ENCODE measurements around the gene TENM3. TPM values are rescaled to one million over a fixed set of nuclear protein-coding genes. Genes with fewer than 3 reads are reported as not detected.

Gene TENM3
- total and polyA plus RNA-seq, 7 experiments from 2014 or later: not detected

DNA sequence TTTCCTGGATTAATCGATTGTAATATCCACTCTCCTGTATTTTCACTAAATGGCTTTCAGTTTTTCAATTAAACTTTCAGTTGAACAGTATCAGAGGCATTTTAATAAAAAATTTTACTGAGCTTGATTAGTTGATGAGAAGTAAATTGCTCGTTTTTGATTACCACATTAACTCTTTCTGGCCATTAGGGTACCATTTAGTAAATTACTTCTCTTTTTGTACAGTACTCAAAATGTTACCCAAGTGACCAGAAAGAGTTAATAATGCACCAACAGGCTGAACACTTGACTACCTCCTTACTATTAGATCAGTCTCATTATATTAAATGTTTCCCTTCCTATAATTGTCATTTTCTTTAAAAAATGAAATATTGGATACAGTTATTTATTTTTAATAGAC is 289.2 kb downstream of the TENM3 start:
- POLR2A ChIA-PET: no interaction called here
- ATAC-seq: no peak
- intact Hi-C loops (cut with micrococcal nuclease): no loop called here
- Histone ChIP-seq H3K4me1 (ENCODE audit: control insufficient read depth in 2 of 2, insufficient read depth in 2 of 2, low read length in 2 of 2) (no peaks in the 10 kb centered on the region), H3K4me3 (ENCODE audit: low read length) (no peak overlapping the region), H3K27ac (ENCODE audit: low read depth, low read length) (no peak overlapping the region), H3K27me3 (ENCODE audit: control insufficient read depth in 2 of 2, insufficient read depth in 2 of 2, low read length in 2 of 2) (no peaks in the 10 kb centered on the region), H3K36me3 (ENCODE audit: control insufficient read depth in 2 of 3, insufficient read depth in 3 of 3, low read length in 3 of 3) (no peaks in the 10 kb centered on the region), H3K9me3 (ENCODE audit: control insufficient read depth in 2 of 3, low read length in 3 of 3) (no peaks in the 10 kb centered on the region)
- no peaks in the 10 kb centered on the region for H3K36me3 Mint-ChIP-seq
- peaks cover 0 to 20% (median 4%) of the 10 kb centered on the region in 5 donors for H3K27me3 Mint-ChIP-seq
- no peak overlapping the region for H3K27ac Mint-ChIP-seq
- CTCF ChIA-PET: no interaction called here
- H3K9me3 Mint-ChIP-seq: no peaks in the 10 kb centered on the region
- no peak for DNase-seq
- H3K4me1 Mint-ChIP-seq: no peaks in the 10 kb centered on the region
- no peak overlapping the region for H3K4me3 Mint-ChIP-seq

DNA sequence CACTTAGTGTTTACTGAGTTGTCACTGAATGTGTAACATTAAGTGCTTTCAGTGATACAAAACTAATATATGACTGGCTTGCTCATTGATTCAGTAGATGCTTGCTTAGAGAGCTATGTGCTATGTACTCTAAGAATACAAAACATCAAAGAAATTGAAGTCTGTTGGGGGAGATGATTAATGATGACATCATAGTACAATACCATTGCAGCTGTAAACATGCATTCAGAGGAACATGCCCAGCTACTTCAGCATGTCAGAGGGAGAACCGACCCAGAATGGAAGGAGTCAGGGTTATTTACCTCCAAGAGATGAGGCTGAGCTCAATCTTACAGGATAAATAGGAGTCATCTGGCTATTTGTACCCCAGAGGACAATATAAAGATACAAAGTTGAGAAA is 290.8 kb downstream of the TENM3 start:
- Mint-ChIP-seq H3K4me3 (no peak overlapping the region), H3K36me3 (no peaks in the 10 kb centered on the region), H3K4me1 (no peaks in the 10 kb centered on the region), H3K9me3 (no peaks in the 10 kb centered on the region), H3K27ac (no peak overlapping the region), H3K27me3 (peaks cover 0 to 16% (median 4%) of the 10 kb centered on the region in 5 donors)
- H3K4me1 ChIP-seq (ENCODE audit: control insufficient read depth in 2 of 2, insufficient read depth in 2 of 2, low read length in 2 of 2): no peaks in the 10 kb centered on the region
- no peaks in the 10 kb centered on the region for H3K36me3 ChIP-seq (ENCODE audit: control insufficient read depth in 2 of 3, insufficient read depth in 3 of 3, low read length in 3 of 3)
- POLR2A ChIA-PET: no interaction called here
- ATAC-seq: no peak
- no peak overlapping the region for H3K27ac ChIP-seq (ENCODE audit: low read depth, low read length)
- no peak overlapping the region for H3K4me3 ChIP-seq (ENCODE audit: low read length)
- intact Hi-C loops (cut with micrococcal nuclease): no loop called here
- H3K27me3 ChIP-seq (ENCODE audit: control insufficient read depth in 2 of 2, insufficient read depth in 2 of 2, low read length in 2 of 2): no peaks in the 10 kb centered on the region
- DNase-seq: no peak
- H3K9me3 ChIP-seq (ENCODE audit: control insufficient read depth in 2 of 3, low read length in 3 of 3): no peaks in the 10 kb centered on the region
- CTCF ChIA-PET: no interaction called here

DNA sequence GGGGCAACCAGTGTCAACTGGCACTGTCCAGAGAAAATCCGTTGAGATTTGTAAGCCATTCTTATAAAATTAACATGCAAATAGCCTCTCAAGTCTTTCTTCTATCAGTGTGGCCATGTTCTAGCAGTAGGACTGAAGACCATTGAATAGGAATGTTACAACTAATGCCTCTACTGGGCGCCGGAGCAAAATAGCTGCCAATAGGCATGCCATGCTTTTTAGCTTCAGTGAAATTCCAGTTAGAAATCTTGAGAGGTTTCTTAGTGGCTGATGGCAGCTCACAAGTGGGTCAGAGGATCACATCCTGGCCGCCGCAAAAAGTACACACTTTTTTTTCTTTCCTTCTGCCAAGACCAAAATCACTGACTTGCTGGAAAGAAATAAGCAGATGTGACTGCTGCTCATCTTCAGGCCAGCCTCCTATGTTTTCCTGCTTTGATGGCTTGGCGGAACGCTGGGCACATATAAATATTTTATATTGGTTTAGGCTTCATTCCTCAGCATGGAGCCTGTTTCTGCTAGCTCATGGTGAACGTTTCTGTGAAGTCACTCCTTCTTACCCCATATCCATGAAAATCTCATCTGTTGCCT is 293.1 kb downstream of the TENM3 start:
- Histone ChIP-seq H3K27ac (ENCODE audit: low read depth, low read length) (no peak overlapping the region), H3K36me3 (ENCODE audit: control insufficient read depth in 2 of 3, insufficient read depth in 3 of 3, low read length in 3 of 3) (no peaks in the 10 kb centered on the region), H3K4me1 (ENCODE audit: control insufficient read depth in 2 of 2, insufficient read depth in 2 of 2, low read length in 2 of 2) (no peaks in the 10 kb centered on the region), H3K4me3 (ENCODE audit: low read length) (no peak overlapping the region), H3K9me3 (ENCODE audit: control insufficient read depth in 2 of 3, low read length in 3 of 3) (no peaks in the 10 kb centered on the region), H3K27me3 (ENCODE audit: control insufficient read depth in 2 of 2, insufficient read depth in 2 of 2, low read length in 2 of 2) (no peaks in the 10 kb centered on the region)
- ATAC-seq (no peak), DNase-seq (no peak)
- ChIA-PET POLR2A (no interaction called here), CTCF (no interaction called here)
- intact Hi-C loops (cut with micrococcal nuclease): no loop called here
- Mint-ChIP-seq H3K36me3 (no peaks in the 10 kb centered on the region), H3K4me3 (no peak overlapping the region), H3K27me3 (peaks cover 0 to 8% (median 0%) of the 10 kb centered on the region in 5 donors), H3K4me1 (no peaks in the 10 kb centered on the region), H3K9me3 (no peaks in the 10 kb centered on the region), H3K27ac (no peak overlapping the region)

DNA sequence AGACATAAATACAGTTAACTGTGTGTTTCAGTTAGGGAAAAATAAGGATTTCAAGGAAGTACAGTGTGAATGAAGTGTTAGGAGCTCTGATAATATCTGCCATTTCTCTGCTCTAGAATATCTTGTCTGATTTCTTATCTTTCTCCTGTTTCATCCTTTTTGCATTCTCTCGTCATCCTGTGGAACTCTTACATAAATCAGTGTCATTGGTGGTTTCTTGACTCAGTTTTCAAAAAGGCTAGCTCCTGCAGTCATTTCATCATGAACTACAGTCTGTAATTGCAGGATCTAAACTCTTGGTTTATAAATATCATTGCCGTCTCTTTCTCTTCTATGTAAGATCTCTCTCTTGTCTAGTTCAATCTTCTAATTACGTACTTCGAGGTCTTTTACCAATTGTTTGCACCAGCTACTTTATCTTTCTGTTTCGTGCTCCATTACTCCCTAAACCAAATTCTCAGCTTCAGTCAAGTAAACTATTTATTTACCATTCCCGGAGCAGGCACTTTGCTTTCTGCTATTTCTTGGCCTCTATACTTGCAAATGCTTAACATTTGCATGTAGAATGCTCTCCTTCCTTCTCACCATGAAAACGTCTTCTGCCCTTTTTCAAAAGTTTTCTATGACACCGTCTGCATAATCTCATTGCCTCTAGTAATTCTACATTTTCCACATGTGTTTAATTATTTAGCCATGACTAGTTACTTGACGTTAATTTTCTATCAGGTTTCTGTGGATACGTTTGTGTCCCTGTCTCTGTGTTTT is 294.0 kb downstream of the TENM3 start:
- H3K9me3 Mint-ChIP-seq: no peaks in the 10 kb centered on the region
- DNase-seq: no peak
- POLR2A ChIA-PET: no interaction called here

DNA sequence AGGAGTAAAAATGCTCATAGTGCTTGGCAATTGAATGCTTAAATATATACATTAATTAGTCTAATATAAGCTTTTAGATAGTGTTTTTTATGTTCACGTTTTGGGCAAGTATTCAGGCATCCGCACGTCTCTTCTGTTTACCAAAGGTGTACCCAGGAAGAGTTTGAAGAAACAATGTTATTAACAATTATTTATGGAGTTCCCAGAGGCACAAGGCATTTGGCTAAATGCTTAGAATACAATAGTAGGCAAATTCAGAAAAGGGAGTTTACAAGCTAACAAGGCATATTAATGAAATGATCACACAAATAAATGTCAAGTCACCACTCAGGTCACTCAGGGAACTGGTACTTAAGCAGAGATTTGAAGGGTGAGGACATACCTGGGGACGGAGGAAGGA is 294.8 kb downstream of the TENM3 start:
- CTCF ChIA-PET: no interaction called here
- no peak for ATAC-seq
- peaks cover 0 to 4% (median 0%) of the 10 kb centered on the region in 5 donors for H3K27me3 Mint-ChIP-seq

More for the DNA sequence above, 294.0 kb downstream of the TENM3 start:
- Mint-ChIP-seq H3K27ac (no peak overlapping the region), H3K27me3 (peaks cover 0 to 4% (median 0%) of the 10 kb centered on the region in 5 donors), H3K4me1 (no peaks in the 10 kb centered on the region), H3K36me3 (no peaks in the 10 kb centered on the region), H3K4me3 (no peak overlapping the region)
- H3K9me3 ChIP-seq (ENCODE audit: control insufficient read depth in 2 of 3, low read length in 3 of 3): no peaks in the 10 kb centered on the region
- H3K4me1 ChIP-seq (ENCODE audit: control insufficient read depth in 2 of 2, insufficient read depth in 2 of 2, low read length in 2 of 2): no peaks in the 10 kb centered on the region
- CTCF ChIA-PET: no interaction called here
- no peak overlapping the region for H3K27ac ChIP-seq (ENCODE audit: low read depth, low read length)
- ATAC-seq: no peak
- no peaks in the 10 kb centered on the region for H3K36me3 ChIP-seq (ENCODE audit: control insufficient read depth in 2 of 3, insufficient read depth in 3 of 3, low read length in 3 of 3)
- intact Hi-C loops (cut with micrococcal nuclease): no loop called here
- H3K27me3 ChIP-seq (ENCODE audit: control insufficient read depth in 2 of 2, insufficient read depth in 2 of 2, low read length in 2 of 2): no peaks in the 10 kb centered on the region
- no peak overlapping the region for H3K4me3 ChIP-seq (ENCODE audit: low read length)

DNA sequence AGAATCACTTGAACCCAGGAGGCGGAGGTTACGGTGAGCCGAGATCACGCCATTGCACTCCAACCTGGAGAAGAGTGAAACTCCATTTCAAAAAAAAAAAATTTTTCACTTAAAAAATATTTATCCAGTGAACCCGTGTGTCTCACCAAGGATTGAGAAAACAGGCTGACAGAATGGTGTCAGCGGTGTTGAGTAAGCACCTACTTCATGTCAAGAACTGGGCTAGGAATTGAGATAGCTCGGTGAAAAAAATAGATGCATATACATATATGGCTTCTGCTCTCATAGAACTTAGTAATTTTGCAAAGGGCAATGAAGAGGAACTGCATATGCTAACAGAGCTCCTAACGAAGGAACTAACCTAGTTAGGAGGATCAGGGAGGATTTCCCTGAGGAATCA is 297.3 kb downstream of the TENM3 start:
- no peaks in the 10 kb centered on the region for H3K36me3 ChIP-seq (ENCODE audit: control insufficient read depth in 2 of 3, insufficient read depth in 3 of 3, low read length in 3 of 3)
- H3K4me1 ChIP-seq (ENCODE audit: control insufficient read depth in 2 of 2, insufficient read depth in 2 of 2, low read length in 2 of 2): no peaks in the 10 kb centered on the region
- Mint-ChIP-seq H3K4me3 (no peak overlapping the region), H3K27me3 (peaks cover 0 to 7% (median 0%) of the 10 kb centered on the region in 5 donors), H3K9me3 (no peaks in the 10 kb centered on the region), H3K4me1 (no peaks in the 10 kb centered on the region), H3K36me3 (no peaks in the 10 kb centered on the region), H3K27ac (no peak overlapping the region)
- no peak overlapping the region for H3K27ac ChIP-seq (ENCODE audit: low read depth, low read length)
- H3K4me3 ChIP-seq (ENCODE audit: low read length): no peak overlapping the region
- no peaks in the 10 kb centered on the region for H3K9me3 ChIP-seq (ENCODE audit: control insufficient read depth in 2 of 3, low read length in 3 of 3)
- H3K27me3 ChIP-seq (ENCODE audit: control insufficient read depth in 2 of 2, insufficient read depth in 2 of 2, low read length in 2 of 2): no peaks in the 10 kb centered on the region
- ChIA-PET CTCF (no interaction called here), POLR2A (no interaction called here)
- DNase-seq: no peak
- intact Hi-C loops (cut with micrococcal nuclease): no loop called here
- no peak for ATAC-seq

More for the DNA sequence above, 294.8 kb downstream of the TENM3 start:
- Histone ChIP-seq H3K27me3 (ENCODE audit: control insufficient read depth in 2 of 2, insufficient read depth in 2 of 2, low read length in 2 of 2) (no peaks in the 10 kb centered on the region), H3K36me3 (ENCODE audit: control insufficient read depth in 2 of 3, insufficient read depth in 3 of 3, low read length in 3 of 3) (no peaks in the 10 kb centered on the region), H3K4me1 (ENCODE audit: control insufficient read depth in 2 of 2, insufficient read depth in 2 of 2, low read length in 2 of 2) (no peaks in the 10 kb centered on the region), H3K27ac (ENCODE audit: low read depth, low read length) (no peak overlapping the region), H3K9me3 (ENCODE audit: control insufficient read depth in 2 of 3, low read length in 3 of 3) (no peaks in the 10 kb centered on the region), H3K4me3 (ENCODE audit: low read length) (no peak overlapping the region)
- POLR2A ChIA-PET: no interaction called here
- no peaks in the 10 kb centered on the region for H3K9me3 Mint-ChIP-seq
- DNase-seq: no peak
- no peak overlapping the region for H3K27ac Mint-ChIP-seq
- intact Hi-C loops (cut with micrococcal nuclease): no loop called here
- H3K4me1 Mint-ChIP-seq: no peaks in the 10 kb centered on the region
- no peaks in the 10 kb centered on the region for H3K36me3 Mint-ChIP-seq
- H3K4me3 Mint-ChIP-seq: no peak overlapping the region

DNA sequence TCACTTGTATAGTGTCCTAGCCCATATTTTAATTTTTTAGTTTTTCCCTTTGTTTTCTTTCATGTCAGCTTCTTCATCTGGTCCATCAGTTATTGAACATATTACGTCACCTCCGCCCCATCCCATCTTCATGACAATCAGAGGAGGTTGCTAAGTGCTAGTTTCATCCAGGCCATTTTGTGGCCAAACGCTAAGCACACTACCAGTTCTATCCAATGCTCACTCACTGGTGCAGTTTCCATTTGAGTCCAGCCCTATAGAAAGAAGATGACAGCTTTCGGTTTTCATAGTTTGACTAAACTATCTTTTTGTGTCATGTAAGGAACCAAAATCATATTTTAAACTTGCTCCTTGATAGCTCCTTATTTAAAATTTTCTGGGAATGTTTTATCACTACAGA is 304.2 kb downstream of the TENM3 start:
- no peaks in the 10 kb centered on the region for H3K36me3 Mint-ChIP-seq
- CTCF ChIA-PET: no interaction called here
- H3K27ac Mint-ChIP-seq: no peak overlapping the region
- no peaks in the 10 kb centered on the region for H3K4me1 Mint-ChIP-seq
- POLR2A ChIA-PET: no interaction called here
- no peaks in the 10 kb centered on the region for H3K27me3 ChIP-seq (ENCODE audit: control insufficient read depth in 2 of 2, insufficient read depth in 2 of 2, low read length in 2 of 2)
- no peaks in the 10 kb centered on the region for H3K9me3 ChIP-seq (ENCODE audit: control insufficient read depth in 2 of 3, low read length in 3 of 3)
- no peaks in the 10 kb centered on the region for H3K36me3 ChIP-seq (ENCODE audit: control insufficient read depth in 2 of 3, insufficient read depth in 3 of 3, low read length in 3 of 3)
- H3K4me3 Mint-ChIP-seq: no peak overlapping the region
- intact Hi-C loops (cut with micrococcal nuclease): no loop called here
- no peak overlapping the region for H3K27ac ChIP-seq (ENCODE audit: low read depth, low read length)
- H3K9me3 Mint-ChIP-seq: peaks cover 0 to 2% (median 0%) of the 10 kb centered on the region in 11 donors
- H3K4me1 ChIP-seq (ENCODE audit: control insufficient read depth in 2 of 2, insufficient read depth in 2 of 2, low read length in 2 of 2): no peaks in the 10 kb centered on the region
- DNase-seq: no peak
- no peak for ATAC-seq
- H3K27me3 Mint-ChIP-seq: peaks cover 4 to 41% (median 24%) of the 10 kb centered on the region in 5 donors
- H3K4me3 ChIP-seq (ENCODE audit: low read length): no peak overlapping the region
